ENCODE measurements around the gene BCAS3.

The BCAS3 gene

DNA sequence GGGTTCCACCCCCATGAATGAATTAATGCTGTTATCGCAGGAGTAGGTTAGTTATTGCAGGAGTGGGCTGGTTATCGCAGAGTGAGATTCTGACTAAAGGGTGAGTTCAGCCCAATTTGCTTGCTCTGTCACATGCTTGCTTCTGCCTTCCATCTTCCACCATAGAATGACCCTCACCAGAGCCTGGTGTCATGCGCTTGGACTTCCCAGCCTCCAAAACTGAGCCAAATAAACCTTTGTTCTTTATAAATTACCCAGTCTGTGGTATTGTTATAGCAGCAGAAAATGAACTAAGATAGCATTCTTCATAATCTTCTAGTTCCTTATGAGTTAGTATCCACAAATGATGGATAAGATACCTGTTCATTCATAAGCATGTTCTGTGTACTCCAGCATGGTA, 486.9 kb downstream of the BCAS3 start:
- no peak for DNase-seq

DNA sequence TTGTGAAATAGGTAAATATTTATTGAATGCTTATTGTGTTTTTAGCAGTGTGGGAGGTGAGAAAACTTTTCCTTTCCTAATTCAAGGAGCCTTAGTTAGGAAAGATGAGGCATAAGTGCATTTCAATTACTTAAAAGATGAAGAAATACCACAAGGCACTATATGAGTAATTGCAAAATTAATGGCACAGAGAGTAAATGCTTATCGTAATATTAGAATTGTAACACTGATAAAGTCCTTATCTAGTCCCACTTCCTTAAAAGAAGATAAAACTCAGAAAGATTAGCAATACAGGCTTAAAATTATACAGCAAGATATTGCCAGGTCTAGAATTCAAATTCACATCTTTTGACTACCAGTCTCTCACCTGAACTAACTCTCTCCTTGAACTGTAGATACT, 489.4 kb downstream of the BCAS3 start:
- no peak for DNase-seq

GRCh38 chr17:61168506-61168905, 490.9 kb downstream of the BCAS3 start:
- no peak for DNase-seq

GRCh38 chr17:61174310-61174709, 496.7 kb downstream of the BCAS3 start:
- DNase-seq: no peak

GRCh38 chr17:61175298-61176142, 497.9 kb downstream of the BCAS3 start:
- DNase-seq: no peak

GRCh38 chr17:61177351-61177750, 499.7 kb downstream of the BCAS3 start:
- DNase-seq: no peak

DNA sequence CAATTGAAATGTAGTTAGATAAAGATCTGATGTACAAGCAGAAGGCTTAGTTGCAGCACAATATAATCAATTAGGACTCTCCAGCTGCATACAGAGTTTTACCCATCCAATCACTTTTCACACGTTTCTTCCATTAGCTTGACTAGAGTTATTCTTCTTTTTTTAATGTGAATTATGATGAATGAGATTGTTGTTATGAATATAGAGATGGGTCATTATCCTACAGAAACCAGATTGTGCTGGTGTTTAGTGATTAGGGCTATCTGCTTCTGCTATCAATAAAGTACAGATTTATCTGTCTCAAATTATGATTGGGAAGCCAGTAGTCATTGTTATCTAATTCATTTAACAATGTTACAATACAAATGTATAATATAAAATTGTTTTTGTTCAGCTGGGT, 500.6 kb downstream of the BCAS3 start:
- DNase-seq: no peak

- DNase-seq: no peak
Observed at GRCh38 chr17:61179380-61179806, 501.7 kb downstream of the BCAS3 start.

DNA sequence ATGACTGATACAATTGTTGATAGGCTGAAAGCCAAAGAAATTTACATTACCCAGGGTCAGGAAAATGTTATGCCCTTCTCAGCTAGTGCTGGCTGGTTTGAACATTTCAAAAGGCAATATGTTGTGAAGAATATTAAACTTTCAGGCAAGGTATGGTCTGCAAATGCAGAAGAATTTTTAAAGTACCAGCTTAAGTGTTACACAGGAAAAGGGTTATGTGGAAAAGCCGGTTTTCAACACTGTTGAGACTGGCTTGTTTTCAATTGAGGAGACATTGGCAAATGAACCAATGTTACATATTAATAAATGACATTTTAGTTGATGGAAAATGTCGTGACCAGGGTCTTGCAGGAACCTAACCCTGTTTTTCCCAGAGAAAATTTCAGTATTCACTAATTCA, 506.1 kb downstream of the BCAS3 start:
- no peak for DNase-seq

DNA sequence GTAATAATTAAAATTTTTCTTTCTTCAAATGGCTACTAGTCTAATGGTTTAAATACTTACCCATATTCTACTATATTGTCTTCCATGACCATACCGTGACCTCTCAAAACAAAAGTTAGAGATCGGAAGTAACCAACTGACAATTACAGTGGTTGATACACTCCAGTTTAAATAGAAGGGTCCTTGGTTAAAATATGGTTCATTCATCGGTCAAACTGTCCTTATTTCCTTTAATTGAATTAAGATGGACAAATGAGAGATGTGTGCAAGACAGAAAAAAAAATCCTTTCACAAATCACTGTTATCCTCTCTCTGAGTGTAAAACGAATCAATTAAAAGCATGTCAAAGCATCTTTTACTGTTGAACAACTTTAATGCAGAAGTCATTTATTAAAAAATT, 507.7 kb downstream of the BCAS3 start:
- DNase-seq: no peak

GRCh38 chr17:61187038-61187437, 509.4 kb downstream of the BCAS3 start:
- DNase-seq: no peak

GRCh38 chr17:61188081-61188480, 510.4 kb downstream of the BCAS3 start:
- DNase-seq: no peak

DNA sequence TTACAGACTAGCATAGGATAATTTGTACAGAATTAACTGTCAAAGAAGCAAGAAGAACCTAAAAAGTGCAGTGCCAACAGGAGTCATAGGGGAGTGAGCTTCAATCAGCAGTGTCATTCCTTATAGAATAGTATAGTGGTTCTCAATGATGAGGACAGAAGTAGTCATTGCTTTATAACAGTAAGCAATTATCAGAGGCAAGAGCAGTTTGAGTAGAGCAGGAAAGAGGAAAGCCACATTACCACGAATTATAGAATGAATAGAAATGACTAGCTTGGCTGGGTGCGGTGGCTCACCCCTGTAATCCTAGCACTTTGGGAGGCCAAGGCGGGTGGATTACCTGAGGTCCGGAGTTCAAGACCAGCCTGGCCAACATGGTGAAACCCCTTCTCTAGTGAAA, 512.3 kb downstream of the BCAS3 start:
- DNase-seq: no peak

DNA sequence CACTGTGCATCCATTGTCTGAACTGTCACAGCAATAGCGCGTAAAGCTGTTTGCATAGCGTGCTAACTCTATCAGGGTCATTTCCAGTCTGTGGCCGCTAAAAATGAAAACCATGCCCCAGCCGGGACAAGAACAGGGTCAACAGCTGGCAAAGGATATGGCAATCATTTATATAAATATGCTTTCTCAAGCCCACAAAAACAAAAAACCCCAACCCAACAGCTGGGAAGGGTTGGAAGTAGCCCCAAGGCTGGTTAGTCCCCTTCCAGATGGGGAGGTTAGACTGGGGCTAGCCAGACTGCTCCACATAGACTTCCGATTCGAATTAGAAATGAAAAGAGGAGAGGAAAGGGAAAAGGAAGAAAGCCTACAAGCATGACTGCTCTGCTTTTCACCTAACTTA, 518.7 kb downstream of the BCAS3 start:
- no peak for DNase-seq

DNA sequence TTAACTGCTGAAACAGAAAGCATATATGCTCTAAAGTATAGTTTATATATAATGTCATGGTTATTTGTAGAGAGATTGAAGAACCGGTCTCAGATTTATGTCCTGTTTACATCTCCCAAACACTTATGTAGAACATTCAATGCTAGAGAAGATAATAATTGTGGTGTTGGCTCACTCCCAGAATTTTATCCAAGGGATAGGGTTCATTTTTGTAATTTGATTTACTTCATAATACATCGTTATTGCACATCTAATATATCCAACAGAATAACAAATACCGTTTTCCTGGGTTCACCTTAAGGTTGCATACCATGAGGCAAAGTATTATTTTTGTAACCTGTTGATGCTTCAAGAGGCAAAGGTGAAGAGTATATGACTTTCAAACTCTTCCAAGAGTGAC, 519.1 kb downstream of the BCAS3 start:
- DNase-seq: no peak

DNA sequence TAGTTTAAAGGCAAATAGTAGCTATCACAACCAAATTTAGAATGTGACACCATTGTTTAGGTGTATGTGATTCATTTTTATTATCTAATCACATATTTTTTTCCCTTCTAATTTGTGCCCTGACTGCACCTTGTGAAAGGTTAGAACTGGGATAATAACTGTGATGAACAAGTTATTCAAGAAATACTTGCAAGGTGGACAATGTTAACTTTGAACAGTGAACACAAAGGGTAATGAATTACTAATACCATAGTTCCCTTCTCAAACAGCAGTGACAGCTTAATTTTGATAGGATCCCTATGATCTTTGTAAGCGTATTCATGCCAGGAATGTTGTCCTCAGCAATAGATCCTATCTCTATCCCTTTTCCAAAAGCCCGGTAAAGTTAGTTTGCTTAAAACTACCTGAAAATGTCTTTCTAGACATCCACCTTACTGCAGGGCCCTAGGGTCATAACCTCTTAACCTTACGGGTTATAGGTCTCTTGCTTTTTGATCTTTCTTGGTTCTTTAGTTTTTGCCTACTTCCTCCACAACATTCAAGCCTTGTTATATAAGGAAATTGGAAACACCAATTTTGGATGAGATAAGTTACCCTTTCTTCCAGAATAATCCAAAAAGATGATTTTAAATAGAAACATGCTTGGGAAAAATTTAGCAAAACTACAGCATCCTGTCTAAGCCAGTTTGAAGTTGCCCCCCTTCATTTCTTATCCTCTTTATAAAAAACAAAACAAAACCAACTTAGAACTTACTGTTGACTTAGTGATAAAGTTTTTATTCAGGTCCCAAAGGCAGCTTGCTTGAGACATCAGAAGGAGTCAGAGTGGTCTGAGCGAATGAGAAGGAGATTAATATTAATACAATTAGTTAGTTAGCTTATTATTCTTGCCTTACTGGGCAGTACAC, 522.0 kb downstream of the BCAS3 start:
- no peak for DNase-seq

- DNase-seq: no peak
Observed at GRCh38 chr17:61200339-61200715, 522.7 kb downstream of the BCAS3 start.

DNA sequence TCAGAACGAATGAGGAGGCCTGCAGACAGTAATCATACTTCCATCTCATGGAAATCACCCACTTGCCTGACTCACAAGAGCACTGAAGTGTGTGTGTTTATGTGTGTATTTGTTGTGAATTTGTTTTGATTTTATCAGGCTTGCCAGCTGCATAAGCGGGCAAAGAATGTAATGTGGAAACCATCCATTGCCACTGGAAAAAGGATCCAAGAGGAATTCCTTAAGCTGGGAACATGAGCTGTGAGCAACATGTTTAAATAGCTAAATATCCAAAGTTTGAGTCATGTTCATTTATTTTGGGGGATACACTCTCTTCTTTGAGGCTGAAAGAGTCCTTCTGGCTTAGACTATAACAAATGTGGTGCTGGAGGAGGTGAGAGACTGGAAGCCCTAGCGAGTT, 523.6 kb downstream of the BCAS3 start:
- DNase-seq: no peak

- DNase-seq: no peak
Observed at GRCh38 chr17:61202564-61202963, 524.9 kb downstream of the BCAS3 start.

GRCh38 chr17:61203671-61204131, 526.0 kb downstream of the BCAS3 start:
- DNase-seq: no peak

DNA sequence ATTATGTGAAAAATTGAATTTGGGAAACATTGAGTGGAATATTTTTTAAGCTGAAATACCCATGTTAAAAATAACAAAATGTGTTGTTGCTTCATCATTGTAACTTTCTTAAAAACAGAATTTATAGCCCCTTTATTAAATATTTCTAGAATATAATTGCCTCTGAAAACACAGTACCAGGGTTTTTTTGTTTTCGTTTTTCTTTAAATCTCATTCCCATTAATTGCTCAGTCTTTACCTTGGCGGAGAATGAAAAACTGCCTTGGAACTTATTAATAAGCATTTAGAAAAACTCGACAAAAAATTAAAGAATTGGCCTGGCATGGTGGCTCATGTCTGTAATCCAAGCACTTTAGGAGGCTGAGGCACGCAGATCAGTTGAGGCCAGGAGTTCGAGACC, 526.8 kb downstream of the BCAS3 start:
- DNase-seq: no peak

- DNase-seq: no peak
Observed at GRCh38 chr17:61205401-61205800, 527.8 kb downstream of the BCAS3 start.

GRCh38 chr17:61205931-61206330, 528.3 kb downstream of the BCAS3 start:
- DNase-seq: no peak

GRCh38 chr17:61206922-61207321, 529.3 kb downstream of the BCAS3 start:
- no peak for DNase-seq
